Prostate gland (tissue), 2 donors: ENCODE measurements around the gene ETV6.

Experiments
- POLR2AphosphoS5 ChIP-seq: sonication (generic); formaldehyde crosslinking; IDR thresholded peaks from one replicate; pipeline ENCODE4 v1.6.1; 2017; ENCODE audit warnings: antibody characterized with exemption
- TF ChIP-seq, protein P1 (sequence below), 4 experiments: fragments of 200-600 bp in 2 of 4; fragments of 450-650 bp in 2 of 4; sonication (generic) in 2 of 4; IDR thresholded peaks; 1 replicate in 3 of 4; 2 replicates in 1 of 4; pipeline ENCODE4 v1.5.1; 2016 to 2019; ENCODE audit warnings: antibody characterized with exemption in 4 of 4, mild to moderate bottlenecking in 2 of 4, moderate library complexity in 2 of 4

DNA sequence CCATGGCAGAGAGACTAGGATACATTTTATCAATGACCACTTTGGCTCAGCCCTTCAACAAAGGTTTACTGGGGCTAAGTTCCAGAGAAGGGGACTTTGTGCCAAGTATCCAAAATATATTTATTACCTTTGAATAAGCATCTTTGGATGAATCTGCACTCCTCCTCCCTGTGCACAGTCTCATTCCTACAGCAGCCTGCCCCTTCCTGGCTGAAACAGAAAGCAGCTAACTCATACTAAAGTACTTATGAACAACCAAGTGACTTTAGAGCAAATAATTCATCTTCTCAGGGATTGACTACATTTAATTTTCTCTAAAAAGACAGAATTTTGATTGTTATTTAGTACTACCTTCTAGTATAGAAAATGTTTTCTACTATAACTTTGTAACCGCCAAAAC, 47.8 kb upstream of the ETV6 start:
- TF ChIP-seq, protein P1, sequence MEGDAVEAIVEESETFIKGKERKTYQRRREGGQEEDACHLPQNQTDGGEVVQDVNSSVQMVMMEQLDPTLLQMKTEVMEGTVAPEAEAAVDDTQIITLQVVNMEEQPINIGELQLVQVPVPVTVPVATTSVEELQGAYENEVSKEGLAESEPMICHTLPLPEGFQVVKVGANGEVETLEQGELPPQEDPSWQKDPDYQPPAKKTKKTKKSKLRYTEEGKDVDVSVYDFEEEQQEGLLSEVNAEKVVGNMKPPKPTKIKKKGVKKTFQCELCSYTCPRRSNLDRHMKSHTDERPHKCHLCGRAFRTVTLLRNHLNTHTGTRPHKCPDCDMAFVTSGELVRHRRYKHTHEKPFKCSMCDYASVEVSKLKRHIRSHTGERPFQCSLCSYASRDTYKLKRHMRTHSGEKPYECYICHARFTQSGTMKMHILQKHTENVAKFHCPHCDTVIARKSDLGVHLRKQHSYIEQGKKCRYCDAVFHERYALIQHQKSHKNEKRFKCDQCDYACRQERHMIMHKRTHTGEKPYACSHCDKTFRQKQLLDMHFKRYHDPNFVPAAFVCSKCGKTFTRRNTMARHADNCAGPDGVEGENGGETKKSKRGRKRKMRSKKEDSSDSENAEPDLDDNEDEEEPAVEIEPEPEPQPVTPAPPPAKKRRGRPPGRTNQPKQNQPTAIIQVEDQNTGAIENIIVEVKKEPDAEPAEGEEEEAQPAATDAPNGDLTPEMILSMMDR (IDR thresholded peaks at IDR 0.05), result no peak
- no peak for TF ChIP-seq POLR2AphosphoS5
